Neuron (in vitro differentiated cells): ENCODE measurements around the gene SHANK2.

ENCODE experiments used
- H2AFZ ChIP-seq: one replicate; pipeline ENCODE4 v1.6.1; 2013; ENCODE audit warnings: low read depth, mild to moderate bottlenecking, inconsistent platforms, low read length, moderate library complexity
- H3K27me3 ChIP-seq: one replicate; pipeline ENCODE4 v1.6.1; 2013; ENCODE audit warnings: low read length; ENCODE audit not compliant: insufficient read depth
- H3K36me3 ChIP-seq: one replicate; pipeline ENCODE4 v1.6.1; 2013; ENCODE audit warnings: low read length; ENCODE audit not compliant: insufficient read depth
- H3K4me1 ChIP-seq: one replicate; pipeline ENCODE4 v1.6.1; 2013; ENCODE audit warnings: low read length; ENCODE audit not compliant: insufficient read depth
- H3K4me3 ChIP-seq: 2 replicates; pipeline ENCODE4 v1.5.1; 2013; ENCODE audit warnings: mild to moderate bottlenecking, low read length, moderate library complexity
- H3K9me3 ChIP-seq: one replicate; pipeline ENCODE4 v1.6.1; 2013; ENCODE audit warnings: low read length

The SHANK2 gene

GRCh38 chr11:71214553-71215424, 37.6 kb downstream of the SHANK2 start:
- no peaks in the 10 kb centered on the region for H3K27me3 ChIP-seq
- no peaks in the 10 kb centered on the region for H3K4me1 ChIP-seq
- no peaks in the 10 kb centered on the region for H3K9me3 ChIP-seq
- H3K4me3 ChIP-seq, result no peak overlapping the region
- H2AFZ ChIP-seq, result no peak overlapping the region
- H3K36me3 ChIP-seq, result no peaks in the 10 kb centered on the region

- Histone ChIP-seq H2AFZ (no peak overlapping the region), H3K4me1 (no peaks in the 10 kb centered on the region), H3K27me3 (no peaks in the 10 kb centered on the region), H3K4me3 (no peak overlapping the region), H3K36me3 (no peaks in the 10 kb centered on the region), H3K9me3 (no peaks in the 10 kb centered on the region)
Measured at GRCh38 chr11:71213696-71214552, 38.5 kb downstream of the SHANK2 start.

DNA sequence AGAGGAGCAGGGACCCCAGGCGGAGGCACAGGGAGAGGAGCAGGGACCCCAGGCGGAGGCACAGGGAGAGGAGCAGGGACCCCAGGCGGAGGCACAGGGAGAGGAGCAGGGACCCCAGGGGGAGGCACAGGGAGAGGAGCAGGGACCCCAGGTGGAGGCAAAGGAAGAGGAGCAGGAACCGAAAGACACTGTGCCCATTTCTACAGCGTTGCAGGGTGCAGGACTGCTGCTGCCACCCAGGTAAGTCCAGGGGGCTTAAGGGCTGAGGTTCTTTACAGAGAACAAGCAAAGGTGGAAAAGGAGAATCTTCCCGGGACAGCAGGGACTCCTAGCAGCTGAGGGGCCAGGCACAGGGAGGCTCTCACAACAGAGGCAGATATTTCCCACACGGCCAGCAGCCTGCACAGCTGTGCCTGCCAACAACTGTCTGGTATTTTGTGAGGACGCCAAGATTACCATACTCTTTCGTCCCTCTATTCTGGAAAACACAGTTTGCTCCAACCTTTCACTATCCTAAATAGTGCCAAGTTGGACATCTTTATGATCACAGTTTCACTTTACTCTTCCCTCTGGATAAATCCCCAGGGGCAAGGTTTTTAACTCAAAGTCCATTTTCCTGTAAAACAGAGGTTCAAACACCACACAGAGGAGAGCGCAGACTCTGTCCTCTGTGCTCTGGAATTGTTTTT, 39.4 kb downstream of the SHANK2 start:
- H2AFZ ChIP-seq, result no peak overlapping the region
- no peak overlapping the region for H3K4me3 ChIP-seq
- no peaks in the 10 kb centered on the region for H3K4me1 ChIP-seq
- no peaks in the 10 kb centered on the region for H3K36me3 ChIP-seq
- H3K27me3 ChIP-seq, result peaks cover 2% of the 10 kb centered on the region
- H3K9me3 ChIP-seq, result no peaks in the 10 kb centered on the region

- Histone ChIP-seq H3K27me3 (peaks cover 3% of the 10 kb centered on the region), H3K4me3 (no peak overlapping the region), H3K4me1 (no peaks in the 10 kb centered on the region), H3K36me3 (no peaks in the 10 kb centered on the region), H3K9me3 (no peaks in the 10 kb centered on the region), H2AFZ (no peak overlapping the region)
Measured at GRCh38 chr11:71211631-71212030, 40.7 kb downstream of the SHANK2 start.

- Histone ChIP-seq H2AFZ (no peak overlapping the region), H3K4me1 (no peaks in the 10 kb centered on the region), H3K36me3 (no peaks in the 10 kb centered on the region), H3K9me3 (no peaks in the 10 kb centered on the region), H3K27me3 (peaks cover 3% of the 10 kb centered on the region), H3K4me3 (no peak overlapping the region)
Measured at GRCh38 chr11:71210861-71211260, 41.5 kb downstream of the SHANK2 start.

- H3K4me3 ChIP-seq, result no peak overlapping the region
- no peak overlapping the region for H2AFZ ChIP-seq
- H3K27me3 ChIP-seq, result peaks cover 3% of the 10 kb centered on the region
- no peaks in the 10 kb centered on the region for H3K9me3 ChIP-seq
- H3K4me1 ChIP-seq, result no peaks in the 10 kb centered on the region
- H3K36me3 ChIP-seq, result no peaks in the 10 kb centered on the region
Measured at GRCh38 chr11:71209656-71210055, 42.7 kb downstream of the SHANK2 start.

DNA sequence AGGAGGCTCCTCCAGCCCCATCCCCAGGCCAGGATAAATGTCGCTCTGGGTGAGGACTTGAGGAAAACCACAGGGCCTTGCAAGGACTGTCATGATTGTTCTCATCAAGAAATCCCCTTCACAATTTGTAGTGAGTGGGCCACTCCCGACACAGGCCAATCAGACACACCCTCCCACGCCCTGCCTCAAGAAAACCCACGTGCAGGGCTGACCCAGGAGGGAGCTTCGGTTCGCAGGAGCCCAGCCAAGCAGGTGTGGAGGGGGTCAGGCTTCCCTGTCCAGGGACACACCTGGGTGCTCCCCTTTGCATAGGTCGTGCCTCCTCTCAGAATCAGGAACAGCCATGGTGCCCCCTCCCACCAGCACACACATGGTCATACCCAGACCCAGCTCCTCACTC, 43.2 kb downstream of the SHANK2 start:
- Histone ChIP-seq H3K4me3 (no peak overlapping the region), H2AFZ (no peak overlapping the region), H3K36me3 (no peaks in the 10 kb centered on the region), H3K4me1 (no peaks in the 10 kb centered on the region), H3K27me3 (peaks cover 3% of the 10 kb centered on the region), H3K9me3 (no peaks in the 10 kb centered on the region)

- no peak overlapping the region for H2AFZ ChIP-seq
Measured at GRCh38 chr11:71208011-71208774, 44.2 kb downstream of the SHANK2 start.

DNA sequence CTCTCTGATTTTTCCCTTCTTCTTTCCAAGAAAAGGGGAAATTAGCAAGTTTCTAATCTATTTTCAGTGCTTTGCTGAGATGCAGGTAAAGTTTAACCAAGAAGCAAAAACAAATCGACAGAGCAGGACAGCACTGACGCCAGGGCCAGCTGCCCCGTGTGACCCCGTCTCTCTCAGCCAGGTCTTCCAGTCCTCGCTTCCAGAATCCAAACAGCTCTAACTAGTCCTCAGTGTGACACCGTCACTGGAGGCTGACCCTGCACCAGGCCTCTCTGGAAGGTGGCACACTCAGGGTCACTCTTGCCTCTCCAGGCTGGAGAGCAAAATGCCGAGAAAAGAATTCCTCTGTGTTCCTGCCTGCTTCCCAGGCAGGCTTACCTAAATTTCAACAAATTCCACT, 44.8 kb downstream of the SHANK2 start:
- Histone ChIP-seq H3K9me3 (no peaks in the 10 kb centered on the region), H3K4me3 (no peak overlapping the region), H3K36me3 (no peaks in the 10 kb centered on the region), H3K4me1 (no peaks in the 10 kb centered on the region), H2AFZ (no peak overlapping the region), H3K27me3 (peaks cover 3% of the 10 kb centered on the region)

More at GRCh38 chr11:71208011-71208774, 44.2 kb downstream of the SHANK2 start:
- H3K36me3 ChIP-seq, result no peaks in the 10 kb centered on the region
- no peaks in the 10 kb centered on the region for H3K9me3 ChIP-seq
- H3K4me3 ChIP-seq, result no peak overlapping the region
- no peaks in the 10 kb centered on the region for H3K4me1 ChIP-seq
- peaks cover 3% of the 10 kb centered on the region for H3K27me3 ChIP-seq

- no peaks in the 10 kb centered on the region for H3K9me3 ChIP-seq
- H2AFZ ChIP-seq, result no peak overlapping the region
- no peaks in the 10 kb centered on the region for H3K36me3 ChIP-seq
- no peak overlapping the region for H3K4me3 ChIP-seq
- H3K27me3 ChIP-seq, result peaks cover 3% of the 10 kb centered on the region
- H3K4me1 ChIP-seq, result no peaks in the 10 kb centered on the region
Measured at GRCh38 chr11:71206186-71206585, 46.2 kb downstream of the SHANK2 start.

DNA sequence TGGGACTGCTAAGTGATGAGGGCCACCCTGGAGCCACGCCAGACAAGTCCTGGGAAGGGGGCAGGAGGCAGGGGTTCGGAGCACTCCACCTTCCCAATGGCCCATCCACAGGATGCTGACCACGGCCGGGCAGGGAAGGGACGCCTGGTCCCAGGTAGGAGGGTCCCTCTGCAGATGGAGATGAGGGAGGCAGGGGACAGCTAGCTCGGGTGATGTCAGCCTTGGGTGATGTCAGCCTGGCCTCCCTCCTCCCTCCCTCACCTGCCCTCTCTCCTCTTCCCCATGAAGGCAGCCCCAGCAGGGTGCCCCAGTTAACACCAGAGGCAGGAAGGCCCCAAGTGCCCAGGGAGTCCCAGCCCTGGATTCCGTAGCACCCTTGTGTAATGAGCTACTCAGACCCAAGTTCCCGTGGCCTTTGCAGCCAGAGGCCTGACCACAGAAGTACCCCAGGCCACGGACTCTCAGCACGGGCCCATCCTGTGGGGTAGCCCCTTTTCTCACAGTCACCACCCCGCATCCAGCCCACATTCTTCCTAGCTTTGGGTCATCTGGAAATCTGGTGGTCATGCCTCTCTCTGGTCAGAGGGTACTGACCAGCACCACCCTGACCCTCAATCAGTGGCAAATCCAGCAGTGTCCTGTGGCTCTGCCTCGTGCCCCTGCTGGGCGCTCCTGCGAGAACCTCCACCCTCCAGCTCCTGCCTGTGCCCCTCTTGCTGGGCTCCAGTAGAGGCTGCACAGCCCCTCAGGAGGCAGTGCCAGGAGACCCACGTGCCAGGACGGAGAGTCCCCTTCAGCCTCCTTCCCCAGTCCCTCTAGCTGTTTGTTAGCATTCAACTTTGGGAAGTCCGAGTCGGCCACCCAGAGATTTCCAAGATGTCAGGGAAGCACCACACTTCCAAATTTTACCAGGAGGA, 47.4 kb downstream of the SHANK2 start:
- H3K4me3 ChIP-seq, result no peak overlapping the region

GRCh38 chr11:71204294-71204693, 48.1 kb downstream of the SHANK2 start:
- Histone ChIP-seq H3K9me3 (no peaks in the 10 kb centered on the region), H2AFZ (no peak overlapping the region), H3K4me3 (no peak overlapping the region), H3K4me1 (no peaks in the 10 kb centered on the region), H3K27me3 (peaks cover 3% of the 10 kb centered on the region), H3K36me3 (no peaks in the 10 kb centered on the region)

More for the DNA sequence above, 47.4 kb downstream of the SHANK2 start:
- Histone ChIP-seq H3K36me3 (no peaks in the 10 kb centered on the region), H3K9me3 (no peaks in the 10 kb centered on the region), H2AFZ (no peak overlapping the region), H3K4me1 (no peaks in the 10 kb centered on the region), H3K27me3 (peaks cover 3% of the 10 kb centered on the region)
